HL-60 (cell line): ENCODE measurements around the gene GORASP1.
A peak's percentile ranks its signal among the peaks of the same experiment; 100 is the strongest.

Experiments used
- CTCF ChIP-seq: IDR thresholded peaks from one replicate; pipeline ENCODE4 v1.5.1; 2011; ENCODE audit warnings: low read length, control low read depth, inconsistent platforms; ENCODE audit not compliant: insufficient read depth
- GABPA ChIP-seq: IDR thresholded peaks from 2 replicates; pipeline ENCODE4 v1.6.1; 2012; ENCODE audit warnings: low read depth
- POLR2AphosphoS5 ChIP-seq: IDR thresholded peaks from 2 replicates; pipeline ENCODE4 v1.6.1; 2012; ENCODE audit warnings: low read depth
- REST ChIP-seq: IDR thresholded peaks from 2 replicates; pipeline ENCODE4 v1.6.1; 2012; ENCODE audit warnings: low read depth; ENCODE audit not compliant: insufficient replicate concordance
- SPI1 ChIP-seq: IDR thresholded peaks from 2 replicates; pipeline ENCODE4 v1.6.1; 2012; ENCODE audit warnings: low read depth, mild to moderate bottlenecking, borderline replicate concordance

GRCh38 chr3:39146611-39147591 lies 39.5 kb upstream of the GORASP1 start:
- TF ChIP-seq CTCF, result no peak
- peak; percentile 84 for TF ChIP-seq POLR2AphosphoS5
- no peak for TF ChIP-seq REST
- peak; percentile 48; the same call in 1 of the 2 replicates for TF ChIP-seq GABPA
- no peak for TF ChIP-seq SPI1
